NCI-H226 (cell line): Measurements from ENCODE around the gene HRAS.

Experiments
- DNase-seq: peaks from one replicate; pipeline ENCODE4 v3.0.0-alpha.2; 2015

The HRAS gene

GRCh38 chr11:491358-491757 lies 44.0 kb downstream of the HRAS start:
- no peak for DNase-seq

DNA sequence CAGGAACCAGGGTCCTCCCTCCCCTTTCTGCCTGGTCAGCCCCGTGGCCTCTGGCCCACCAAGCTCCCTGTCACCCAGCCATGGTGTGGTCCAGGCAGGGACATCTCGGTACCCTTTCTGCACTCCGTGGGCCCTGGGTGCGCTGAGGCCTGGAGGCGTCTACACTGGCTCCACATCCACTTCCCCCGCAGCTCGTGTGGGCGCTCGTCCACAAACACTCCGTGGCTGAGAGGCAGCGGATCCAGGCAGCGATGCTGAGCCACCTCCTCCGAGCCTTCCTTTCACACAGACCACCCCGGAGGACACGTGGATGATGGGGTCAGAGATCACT lies 44.5 kb downstream of the HRAS start:
- no peak for DNase-seq

- no peak for DNase-seq
Observed at GRCh38 chr11:490186-490929, 45.0 kb downstream of the HRAS start.

DNA sequence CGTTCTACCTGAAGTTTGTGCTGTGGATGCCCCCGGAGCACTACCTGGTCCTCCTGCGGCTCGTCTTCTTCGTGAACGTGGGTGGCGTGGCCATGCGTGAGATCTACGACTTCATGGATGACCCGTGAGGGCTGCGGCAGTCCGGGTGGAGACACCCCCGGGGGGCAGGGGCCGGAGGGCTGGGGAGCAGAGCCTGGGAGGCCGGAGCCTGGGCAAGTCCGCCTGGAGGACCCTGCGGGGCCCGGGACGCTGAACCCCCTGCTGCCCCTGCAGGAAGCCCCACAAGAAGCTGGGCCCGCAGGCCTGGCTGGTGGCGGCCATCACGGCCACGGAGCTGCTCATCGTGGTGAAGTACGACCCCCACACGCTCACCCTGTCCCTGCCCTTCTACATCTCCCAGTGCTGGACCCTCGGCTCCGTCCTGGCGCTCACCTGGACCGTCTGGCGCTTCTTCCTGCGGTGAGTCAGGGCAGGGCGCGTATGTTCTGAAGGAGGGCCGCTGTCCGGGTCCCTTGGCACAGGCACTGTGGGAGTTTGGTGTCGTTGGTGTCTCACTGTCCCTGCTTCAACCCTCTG lies 45.7 kb downstream of the HRAS start:
- no peak for DNase-seq

DNA sequence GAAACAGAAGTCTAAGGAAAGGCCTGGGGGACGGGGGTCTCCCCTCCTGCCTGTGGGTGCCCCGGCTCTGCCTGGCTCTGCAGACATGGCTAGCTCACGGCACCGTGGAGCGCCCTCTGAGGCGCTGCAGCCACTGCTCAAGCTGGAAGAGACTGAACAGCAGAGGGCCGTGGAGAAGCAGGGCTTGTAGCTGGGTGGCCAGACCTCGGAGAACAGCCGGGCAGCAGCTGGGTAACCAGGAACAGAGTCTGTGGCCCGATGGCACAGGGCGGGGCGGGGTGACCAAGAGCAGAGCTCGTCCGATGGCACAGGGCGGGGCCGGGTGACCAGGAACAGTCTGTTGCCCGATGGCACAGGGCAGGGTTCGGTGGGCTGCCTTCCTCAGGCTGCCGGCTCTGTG lies 46.4 kb downstream of the HRAS start:
- DNase-seq = no peak

DNA sequence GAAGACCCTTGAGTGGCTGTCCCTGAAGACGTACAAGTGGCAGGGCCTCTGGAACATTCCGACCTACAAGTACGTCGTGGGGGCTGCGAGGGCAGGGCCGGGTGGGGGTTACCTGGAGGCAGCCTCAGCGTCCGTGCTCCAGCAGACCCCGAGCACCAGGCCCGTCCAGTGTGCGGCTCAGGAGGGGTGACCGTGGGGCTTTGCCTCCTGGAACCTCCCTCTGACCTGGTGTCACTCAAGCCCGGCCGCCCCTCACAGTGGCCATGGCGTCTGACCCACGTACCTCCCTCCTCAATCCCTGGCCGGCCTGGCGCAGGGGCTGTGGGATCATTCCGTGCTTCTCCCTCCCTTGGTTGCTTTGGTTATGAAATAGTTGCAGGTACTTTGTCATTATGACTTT lies 46.8 kb downstream of the HRAS start:
- DNase-seq = no peak

GRCh38 chr11:488062-488461 lies 47.3 kb downstream of the HRAS start:
- DNase-seq = no peak

- DNase-seq = no peak
Observed at GRCh38 chr11:487571-488021, 47.8 kb downstream of the HRAS start.

DNA sequence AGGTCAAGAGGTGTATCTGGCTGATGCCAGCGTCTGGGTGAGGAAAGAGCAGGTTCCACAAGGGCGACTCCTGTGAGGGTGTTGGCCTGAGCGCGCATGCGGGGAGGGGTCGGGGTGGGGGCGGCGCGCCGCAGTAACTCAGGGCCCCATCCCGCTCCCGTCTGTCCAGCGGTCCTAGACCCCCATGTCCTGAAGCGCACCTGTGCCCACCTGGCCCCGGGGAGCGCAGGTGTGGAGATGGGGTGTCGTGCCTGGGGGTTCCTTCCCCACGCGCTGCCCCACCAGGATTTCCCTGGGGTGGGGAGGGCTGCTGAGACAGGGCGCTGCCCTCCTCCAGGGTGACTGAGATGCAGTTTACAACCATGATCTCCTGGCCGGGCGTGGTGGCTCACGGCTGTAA lies 49.2 kb downstream of the HRAS start:
- no peak for DNase-seq

GRCh38 chr11:484616-485015 lies 50.8 kb downstream of the HRAS start:
- no peak for DNase-seq
